Embryonic facial prominence (tissue), 1 donor: ENCODE results near the gene SDHC.
"Not testable (repeated sequence)": the region's sequence is repeated elsewhere in the genome, so short reads cannot be mapped to it uniquely, and the experiment has no call there.

Experiments
- DNase-seq: peaks from one replicate; pipeline ENCODE4 v3.0.0-alpha.2; 2016; ENCODE audit errors: extremely low spot score

SDHC gene

DNA sequence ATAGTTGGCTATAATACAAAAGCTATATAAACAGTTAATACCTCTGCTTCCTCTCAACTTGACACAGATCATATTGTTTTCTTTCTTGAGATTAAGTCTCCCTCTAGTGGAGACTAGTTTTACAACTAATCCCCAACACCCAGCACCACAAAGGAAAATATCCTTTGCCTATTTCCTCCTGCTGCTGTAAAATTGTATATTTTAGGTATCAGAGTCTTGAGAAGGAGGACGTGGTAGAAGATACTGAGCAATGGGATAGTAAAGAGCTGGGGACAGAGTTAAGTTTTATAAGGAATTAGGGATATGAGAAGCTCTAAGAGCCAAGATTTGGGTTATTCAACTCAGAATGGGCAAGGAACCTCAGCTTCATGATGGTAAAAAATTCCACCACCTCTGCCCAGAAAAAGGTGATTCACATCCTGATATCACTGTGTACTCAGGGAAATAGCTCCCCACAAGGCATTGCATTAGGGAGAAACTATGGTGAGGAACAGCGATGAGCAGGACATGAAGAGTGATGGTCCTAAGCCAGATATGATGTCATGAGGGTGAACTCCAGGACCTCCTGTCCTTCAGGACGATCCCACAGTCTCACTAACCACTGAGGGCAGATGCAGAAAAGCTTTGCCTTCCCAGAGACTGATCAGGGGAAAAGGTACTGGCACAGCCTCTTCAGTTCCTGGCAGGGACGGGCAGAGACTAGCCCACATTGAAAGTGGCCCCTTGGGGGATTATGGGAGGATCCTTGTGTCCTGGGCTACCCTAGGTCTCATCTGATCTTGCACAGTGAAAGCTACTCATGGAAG is 68.2 kb downstream of the SDHC start:
- peak; percentile 55 for DNase-seq

DNA sequence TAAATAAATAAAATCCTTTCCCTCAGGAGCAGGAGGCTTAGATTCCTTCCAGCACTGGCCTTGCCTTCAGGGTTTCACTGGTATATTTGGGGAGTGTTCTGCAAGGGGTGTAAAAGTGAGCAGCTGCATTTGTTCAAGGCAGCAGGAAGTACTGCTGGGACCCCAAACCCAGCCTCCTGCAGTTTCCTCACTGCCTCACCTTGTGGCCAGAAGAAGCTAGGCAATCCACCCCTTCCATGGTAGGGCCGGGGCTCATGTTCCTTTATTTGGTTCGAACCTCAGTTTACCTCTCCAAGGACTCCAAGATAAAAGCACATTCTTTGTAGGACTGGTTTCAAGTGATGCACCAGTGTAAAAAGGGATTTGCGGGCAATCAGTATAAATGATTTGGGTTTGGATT is 74.5 kb downstream of the SDHC start:
- DNase-seq, result no peak

DNA sequence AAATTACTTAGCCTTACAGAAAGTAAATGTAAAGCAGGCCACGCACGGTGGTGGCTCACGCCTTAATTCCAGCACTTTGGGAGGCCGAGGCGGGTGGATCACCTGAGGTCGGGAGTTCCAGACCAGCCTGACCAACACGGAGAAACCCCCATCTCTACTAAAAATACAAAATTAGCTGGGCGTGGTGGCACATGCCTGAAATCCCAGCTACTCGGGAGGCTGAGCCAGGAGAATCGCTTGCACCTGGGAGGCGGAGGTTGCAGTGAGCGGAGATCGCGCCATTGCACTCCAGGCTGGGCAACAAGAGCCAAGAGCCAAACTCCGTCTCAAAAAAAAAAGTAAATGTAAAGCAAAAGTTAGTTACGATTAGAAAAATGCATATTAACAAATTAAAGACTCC is 75.0 kb downstream of the SDHC start:
- not testable (repeated sequence) for DNase-seq

DNA sequence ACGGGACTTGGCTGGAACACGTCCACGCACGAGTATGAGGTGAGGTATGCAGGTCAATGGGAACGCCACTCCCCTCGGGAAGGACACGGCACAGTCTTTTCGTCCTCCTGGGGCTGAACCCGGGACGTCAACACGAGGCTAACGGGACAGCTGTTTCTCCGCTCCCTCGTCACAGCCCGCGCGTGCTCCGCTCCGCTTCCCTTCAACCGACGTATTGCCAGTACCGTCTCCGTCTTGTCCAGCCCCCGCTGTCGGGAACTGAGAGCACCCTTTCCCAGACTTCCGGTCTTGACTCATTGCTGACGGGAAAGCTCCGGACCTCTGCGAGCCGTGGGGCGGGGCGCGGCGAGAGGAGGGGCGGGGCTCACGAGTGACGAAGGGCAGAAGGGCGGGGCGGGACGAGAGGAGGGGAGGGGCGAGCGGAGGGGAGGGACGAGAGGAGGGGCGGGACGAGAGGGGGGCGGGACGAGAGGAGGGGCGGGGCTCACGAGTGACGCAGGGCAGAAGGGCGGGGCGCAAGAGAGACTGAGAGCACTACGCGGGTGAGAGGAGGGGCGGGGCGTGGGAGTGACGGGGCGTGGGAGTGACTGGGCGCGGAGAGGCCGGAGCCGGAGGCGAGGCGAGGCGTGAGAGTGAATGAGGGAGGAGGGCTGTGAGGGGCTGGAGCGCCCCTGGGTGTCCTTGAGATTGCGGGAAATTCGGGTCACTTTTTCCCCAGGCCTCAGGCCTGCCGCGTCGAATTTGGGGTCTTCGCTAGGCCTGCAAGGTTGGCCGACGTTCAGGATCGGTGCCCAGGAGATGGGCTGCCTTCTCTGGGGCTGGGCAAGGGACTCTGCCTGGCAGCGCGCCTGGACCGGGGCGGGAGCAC is 75.7 kb downstream of the SDHC start:
- peak; percentile 96 for DNase-seq

DNA sequence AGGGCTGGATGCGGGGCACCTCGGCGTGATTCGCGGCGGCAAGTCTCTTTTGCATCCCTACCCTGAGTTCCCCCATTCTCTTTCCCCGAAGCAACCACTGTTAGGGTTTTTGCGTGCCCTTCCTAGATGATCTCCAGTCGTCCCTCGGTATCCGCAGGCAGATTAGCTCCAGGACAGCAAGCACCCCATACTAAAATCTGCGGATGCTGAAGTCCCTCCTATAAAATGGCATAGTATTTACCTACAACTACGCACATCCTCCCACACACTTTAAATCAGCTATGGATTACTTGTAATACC is 76.3 kb downstream of the SDHC start:
- DNase-seq, result peak; percentile 29

DNA sequence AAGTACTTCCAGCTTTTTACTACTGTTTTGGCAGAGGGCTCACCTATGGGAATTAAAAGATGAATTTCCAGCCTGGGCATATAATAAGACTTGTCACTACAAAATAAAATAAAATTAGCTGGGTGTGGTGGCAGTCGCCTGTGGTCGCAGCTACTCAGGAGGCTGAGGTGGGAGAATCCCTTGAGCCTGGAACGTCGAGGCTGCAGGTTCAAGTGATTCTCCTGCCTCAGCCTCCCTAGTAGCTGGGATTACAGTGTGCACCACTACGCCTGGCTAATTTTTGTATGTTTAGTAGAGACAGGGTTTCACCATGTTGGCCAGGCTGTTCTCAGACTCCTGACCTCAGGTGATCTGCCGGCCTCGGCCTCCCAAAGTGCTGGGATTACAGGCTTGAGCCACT is 77.0 kb downstream of the SDHC start:
- not testable (repeated sequence) for DNase-seq

DNA sequence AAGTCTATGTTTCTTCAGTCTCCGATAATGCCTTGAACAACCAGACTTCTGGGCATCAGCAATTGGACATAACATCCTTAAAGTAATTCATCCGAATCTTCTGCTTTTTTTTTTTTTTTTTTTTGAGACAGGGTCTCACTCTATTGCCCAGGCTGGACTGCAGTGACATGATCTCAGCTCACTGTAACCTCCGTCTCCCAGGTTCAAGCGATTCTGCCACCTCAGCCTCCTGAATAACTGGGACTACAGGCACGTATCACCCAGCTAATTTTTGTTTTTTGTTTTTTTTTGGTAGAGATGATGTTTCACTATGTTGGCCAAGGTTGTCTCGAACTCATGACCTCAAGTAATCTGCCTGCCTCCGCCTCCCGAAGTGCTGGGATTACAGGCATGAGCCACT is 77.4 kb downstream of the SDHC start:
- DNase-seq, result no peak

DNA sequence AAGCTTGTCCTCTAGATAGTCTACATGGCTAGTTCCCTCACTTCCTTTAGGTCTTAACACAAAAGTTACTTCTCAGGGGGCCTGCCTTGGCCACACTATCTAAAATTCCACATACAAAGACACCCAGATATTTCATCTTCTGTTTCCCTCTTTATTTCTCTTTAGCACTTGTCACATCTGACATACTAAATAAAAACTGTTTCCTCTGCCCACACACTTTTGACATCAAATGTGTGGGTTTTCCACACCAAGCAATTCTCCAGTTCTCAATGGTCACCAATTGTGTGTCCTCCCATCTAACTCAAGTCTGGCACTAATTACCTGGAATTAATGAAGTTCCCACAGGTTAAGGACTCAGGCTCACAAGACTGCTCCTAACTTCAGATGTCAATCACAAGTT is 79.0 kb downstream of the SDHC start:
- DNase-seq, result no peak

DNA sequence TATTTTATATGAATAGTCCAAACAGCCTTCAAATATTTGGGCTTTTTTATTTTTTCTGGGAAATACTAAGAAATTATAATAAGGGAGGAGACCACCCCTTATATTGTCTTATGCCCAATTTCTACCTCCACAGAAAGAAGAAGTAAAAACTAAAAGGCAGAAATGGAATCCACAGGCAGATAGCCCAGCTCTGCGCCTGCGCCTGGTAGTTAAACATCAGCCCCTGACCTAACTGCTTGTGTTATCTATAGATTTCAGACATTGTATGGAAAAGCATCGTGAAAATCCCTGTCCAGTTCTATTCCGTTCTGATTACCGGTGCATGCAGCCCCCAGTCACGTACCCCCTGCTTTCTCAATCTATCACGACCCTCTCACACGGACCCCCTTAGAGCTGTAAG is 82.9 kb downstream of the SDHC start:
- not testable (repeated sequence) for DNase-seq

DNA sequence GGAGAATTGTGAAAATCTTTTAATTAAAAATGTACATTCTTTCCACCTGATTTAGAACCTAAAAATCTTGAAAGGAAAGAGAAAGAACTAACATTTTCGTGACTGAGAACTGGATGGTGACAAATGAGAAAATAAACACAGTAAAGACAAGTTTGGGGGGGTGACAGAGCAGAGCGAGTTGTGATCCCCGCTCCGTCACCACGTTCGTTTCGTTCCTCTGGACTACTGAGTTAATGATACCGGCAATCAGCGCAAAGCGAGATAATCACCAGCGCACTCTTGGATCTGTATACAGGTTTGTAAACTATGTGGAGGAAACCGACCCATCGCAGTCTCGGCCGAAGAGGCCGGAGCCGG is 84.7 kb downstream of the SDHC start:
- no peak for DNase-seq

DNA sequence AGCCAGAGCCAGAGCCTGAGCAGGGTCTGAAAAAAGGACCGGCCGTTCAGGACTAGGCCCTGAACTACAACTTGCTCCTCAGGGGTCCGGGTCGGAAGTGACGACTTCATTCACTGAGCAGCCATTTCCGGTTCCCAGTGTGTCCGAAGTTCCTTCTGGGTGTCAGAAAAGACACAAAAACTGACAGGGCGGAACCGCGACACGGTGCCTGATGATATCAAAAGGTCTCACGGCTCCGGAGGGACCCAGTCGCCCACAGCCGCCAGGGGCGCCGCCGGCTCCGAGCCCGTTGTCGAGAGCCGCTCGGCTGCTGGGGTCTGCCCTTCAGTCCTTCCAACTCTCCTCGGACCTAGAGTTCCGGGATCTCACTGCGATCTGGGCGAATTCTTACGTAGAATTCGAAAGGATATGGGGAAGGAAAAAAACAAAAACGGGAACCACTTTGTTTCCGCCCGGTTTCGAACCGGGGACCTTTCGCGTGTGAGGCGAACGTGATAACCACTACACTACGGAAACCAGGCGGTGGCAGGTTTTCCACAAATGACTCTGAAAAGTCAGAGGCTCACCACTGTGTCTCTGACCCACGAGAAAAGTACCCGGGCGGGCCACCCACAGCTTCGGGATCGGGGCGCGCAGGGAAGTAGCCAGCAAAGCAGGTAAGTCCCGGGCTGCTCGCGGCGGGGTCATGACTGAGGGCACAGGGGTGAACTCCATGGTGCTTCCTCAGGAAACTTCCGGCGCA is 85.2 kb downstream of the SDHC start:
- peak; percentile 85 for DNase-seq

DNA sequence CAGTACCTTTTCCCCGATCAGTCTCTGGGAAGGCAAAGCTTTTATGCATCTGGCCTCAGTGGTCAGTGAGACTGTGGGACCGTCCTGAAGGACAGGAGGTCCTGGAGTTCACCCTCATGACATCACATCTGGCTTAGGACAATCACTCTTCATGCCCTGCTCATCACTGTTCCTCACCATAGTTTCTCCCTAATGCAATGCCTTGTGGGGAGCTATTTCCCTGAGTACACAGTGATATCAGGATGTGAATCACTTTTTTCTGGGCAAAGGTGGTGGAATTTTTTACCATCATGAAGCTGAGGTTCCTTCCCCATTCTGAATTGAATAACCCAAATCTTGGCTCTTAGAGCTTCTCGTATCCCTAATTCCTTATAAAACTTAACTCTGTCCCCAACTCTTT is 88.3 kb downstream of the SDHC start:
- DNase-seq, result no peak

DNA sequence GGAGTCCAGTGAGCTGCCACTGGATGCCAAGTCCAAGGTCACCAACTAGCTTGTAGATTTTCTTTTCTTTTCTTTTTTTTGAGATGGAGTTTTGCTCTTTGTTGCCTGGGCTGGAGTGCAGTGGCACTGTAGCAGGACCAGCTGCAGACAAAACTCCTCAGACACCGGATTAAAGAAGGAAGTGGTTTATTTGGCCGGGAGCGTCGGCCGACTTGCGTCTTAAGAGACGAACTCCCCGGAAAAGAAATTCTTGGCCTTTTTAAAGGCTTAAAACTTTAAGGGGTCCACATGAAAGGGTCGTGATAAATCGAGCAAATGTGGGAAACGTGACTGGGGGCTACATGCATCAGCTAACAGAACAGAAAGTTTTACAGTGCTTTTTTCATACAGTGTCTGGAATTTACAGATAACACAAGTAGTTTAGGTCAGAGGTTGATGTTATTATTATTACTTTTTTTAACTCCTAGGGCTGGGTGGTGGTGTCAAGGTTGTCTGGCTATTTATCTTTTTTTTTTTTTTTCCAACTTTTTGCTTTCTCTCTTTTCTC is 89.9 kb downstream of the SDHC start:
- no peak for DNase-seq

DNA sequence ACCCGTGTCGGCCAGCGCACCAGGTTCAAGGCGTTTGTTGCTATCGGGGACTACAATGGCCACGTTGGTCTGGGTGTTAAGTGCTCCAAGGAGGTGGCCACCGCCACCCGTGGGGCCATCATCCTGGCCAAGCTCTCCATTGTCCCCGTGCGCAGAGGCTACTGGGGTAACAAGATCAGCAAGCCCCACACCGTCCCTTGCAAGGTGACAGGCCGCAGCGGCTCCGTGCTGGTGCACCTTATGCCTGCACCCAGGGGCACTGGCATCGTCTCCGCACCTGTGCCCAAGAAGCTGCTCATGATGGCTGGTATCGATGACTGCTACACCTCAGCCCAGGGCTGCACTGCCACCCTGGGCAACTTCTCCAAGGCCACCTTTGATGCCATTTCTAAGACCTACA is 92.4 kb downstream of the SDHC start:
- DNase-seq, result not testable (repeated sequence)

DNA sequence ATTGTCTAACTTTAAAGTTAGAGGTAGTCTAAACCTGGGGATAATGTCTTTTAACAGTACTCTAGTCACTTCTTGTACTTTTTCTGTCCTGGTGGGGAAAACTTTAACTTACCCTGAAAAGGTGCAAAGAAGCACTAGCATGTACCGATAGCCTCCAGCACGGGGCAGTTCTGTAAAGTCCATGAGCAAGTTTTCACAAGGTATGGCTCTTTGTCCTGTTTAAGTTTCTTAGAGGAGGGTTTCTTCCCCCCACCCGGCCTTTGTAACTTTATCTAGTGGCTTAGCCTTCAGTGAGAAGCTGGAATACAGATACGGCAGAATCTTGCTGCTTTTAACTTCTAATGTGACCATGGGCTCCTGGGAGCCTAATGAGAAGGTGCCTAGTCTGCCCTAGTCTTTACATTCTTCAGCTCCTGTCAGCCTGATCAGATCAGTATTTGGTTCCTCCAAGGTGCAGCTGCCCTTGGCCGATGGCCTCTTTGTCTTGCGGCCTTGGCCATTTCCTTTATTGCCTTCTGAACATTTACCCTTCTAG is 93.3 kb downstream of the SDHC start:
- DNase-seq, result no peak

DNA sequence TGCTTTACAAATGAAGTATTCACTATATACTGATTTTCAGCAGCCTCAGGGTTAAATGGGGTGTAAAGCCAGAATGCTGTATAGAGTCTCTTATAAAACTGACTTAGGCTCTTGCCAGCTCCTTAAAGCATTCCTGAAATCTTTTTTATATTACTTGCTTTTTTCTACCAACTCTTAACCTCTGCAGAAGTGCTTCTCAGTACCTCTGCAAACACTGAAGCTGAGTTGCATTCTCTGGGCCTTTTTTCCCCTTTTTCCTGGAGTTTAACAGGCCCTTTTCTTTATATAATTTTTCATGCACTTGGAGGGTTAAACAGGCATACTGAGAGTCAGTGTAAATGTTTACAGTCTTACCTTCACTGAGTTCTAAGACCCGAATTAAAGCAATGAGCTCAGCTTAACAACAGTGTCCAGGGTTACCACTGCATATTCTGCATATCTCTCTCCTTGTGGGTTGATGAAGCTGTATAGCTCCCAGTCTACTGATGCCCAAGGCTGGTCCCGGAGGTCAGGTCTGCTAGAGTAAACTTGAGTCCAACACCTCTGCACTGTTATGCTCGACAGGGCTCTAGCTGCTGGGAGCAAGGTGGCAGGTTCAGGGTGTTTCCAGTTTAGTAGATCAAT is 94.4 kb downstream of the SDHC start:
- no peak for DNase-seq

DNA sequence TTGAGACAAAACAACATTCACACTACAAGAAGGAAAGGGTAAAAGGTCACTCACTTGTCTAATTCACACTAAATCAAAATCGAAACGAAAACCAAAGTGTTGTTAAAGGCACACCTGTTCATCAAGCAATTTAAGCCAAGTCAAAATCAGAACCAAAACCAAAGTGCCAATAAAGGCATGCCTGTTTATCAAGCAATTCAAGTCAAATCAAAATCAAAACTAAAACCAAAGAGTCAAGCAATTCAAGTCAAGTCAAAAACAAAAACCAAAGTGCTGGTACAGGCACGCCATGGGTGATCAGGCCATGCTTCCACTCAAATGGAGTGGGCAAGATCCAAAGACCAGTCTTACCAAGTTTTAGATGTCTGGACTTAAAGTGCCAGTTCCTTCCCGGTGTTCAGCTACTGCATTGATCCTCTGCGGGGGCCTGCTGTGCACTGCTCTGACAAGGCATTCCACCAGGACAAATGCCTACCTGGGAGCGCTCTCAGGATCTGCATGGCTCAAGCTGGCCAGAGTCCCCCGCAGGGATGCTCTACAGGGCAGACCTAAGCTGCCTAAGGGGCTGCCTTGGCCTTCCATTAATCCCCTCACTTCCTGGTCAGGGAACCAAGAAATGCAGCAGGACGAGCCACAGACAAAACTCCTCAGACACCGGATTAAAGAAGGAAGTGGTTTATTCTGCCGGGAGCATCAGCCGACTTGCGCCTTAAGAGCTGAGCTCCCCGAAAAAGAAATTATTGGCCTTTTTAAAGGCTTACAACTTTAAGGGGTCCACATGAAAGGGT is 95.9 kb downstream of the SDHC start:
- DNase-seq, result not testable (repeated sequence)

DNA sequence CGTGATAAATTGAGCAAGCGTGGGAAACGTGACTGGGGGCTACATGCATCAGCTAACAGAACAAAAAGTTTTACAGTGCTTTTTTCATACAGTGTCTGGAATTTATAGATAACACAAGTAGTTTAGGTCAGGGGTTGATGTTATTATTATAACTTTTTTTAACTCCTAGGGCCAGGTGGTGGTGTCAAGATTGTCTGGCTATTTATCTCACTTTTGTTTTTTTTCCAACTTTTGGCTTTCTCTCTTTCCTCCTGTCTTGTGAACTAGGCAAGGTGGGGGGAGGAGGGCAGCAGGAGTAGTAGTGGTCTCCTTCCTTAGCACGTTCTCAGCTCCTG is 96.4 kb downstream of the SDHC start:
- not testable (repeated sequence) for DNase-seq
